ENCODE results near the gene PAQR4.
"Not testable (repeated sequence)": the region's sequence is repeated elsewhere in the genome, so short reads cannot be mapped to it uniquely, and the experiment has no call there.

Gene PAQR4

DNA sequence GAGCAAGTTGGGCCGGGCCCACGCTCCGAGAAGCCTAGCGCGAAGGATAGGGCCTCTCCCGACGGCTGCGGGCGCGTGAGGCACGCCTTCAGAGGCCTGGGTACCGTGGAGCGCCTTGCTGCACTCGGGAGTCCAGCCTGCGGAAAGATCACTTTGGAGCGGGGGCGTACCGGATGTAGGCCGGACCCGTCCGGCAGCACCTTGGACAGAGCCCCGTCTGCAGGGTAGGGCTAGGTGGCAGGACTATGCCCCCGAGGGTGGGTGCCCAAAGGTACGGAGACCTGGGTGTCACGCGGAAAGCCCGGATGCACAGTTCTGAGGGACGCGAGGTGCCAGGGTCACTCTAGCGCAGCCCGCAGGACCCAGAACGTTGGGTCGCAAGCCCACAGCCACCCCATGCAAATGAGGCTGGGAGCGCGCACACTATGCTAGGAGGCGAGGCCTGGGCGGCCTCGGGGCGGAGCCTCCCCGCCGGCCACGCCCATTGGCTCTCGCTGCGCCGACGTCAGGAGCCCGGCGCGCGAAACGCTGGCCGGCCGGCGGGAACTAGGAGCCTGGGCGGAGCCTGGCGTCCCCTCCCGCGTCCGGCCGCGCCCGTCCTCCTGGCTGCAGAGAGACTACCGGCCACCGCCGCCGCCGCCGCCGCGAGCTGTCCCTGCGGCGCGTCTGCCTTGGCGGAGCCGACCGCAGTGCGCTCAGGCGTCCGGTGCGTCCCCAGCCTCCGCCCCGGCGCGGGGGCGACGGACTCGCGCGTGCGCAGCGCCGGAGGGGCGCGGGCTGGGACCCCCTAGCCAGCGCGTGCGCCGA, at the start of gene PAQR4:
Gene PAQR4 (plus strand): TSS at position 611 of the 807 bp plus-strand sequence. CDS start 327 bp downstream, outside the sequence.
- H3K4me3 ChIP-seq (ENCODE audit: low read length) = peak within 1 kb of the TSS; percentile 80
- no peak within 1 kb of the TSS for H3K27ac ChIP-seq (ENCODE audit: low read length)
- peak within 1 kb of the TSS; percentile 67 for H3K9ac ChIP-seq (ENCODE audit: low read length)
- no peaks in the 10 kb centered on the region for H3K9me3 ChIP-seq (ENCODE audit: control insufficient read depth, low read depth, low read length)
- H3K27me3 ChIP-seq (ENCODE audit: control insufficient read depth, insufficient read depth, low read length) = peaks cover 40% of the 10 kb centered on the region
- peaks cover 5% of the 10 kb centered on the region for H3K36me3 ChIP-seq (ENCODE audit: control insufficient read depth, low read depth, low read length)
- peaks cover 6% of the 10 kb centered on the region for H3K4me1 ChIP-seq (ENCODE audit: control insufficient read depth, low read depth, low read length)

DNA sequence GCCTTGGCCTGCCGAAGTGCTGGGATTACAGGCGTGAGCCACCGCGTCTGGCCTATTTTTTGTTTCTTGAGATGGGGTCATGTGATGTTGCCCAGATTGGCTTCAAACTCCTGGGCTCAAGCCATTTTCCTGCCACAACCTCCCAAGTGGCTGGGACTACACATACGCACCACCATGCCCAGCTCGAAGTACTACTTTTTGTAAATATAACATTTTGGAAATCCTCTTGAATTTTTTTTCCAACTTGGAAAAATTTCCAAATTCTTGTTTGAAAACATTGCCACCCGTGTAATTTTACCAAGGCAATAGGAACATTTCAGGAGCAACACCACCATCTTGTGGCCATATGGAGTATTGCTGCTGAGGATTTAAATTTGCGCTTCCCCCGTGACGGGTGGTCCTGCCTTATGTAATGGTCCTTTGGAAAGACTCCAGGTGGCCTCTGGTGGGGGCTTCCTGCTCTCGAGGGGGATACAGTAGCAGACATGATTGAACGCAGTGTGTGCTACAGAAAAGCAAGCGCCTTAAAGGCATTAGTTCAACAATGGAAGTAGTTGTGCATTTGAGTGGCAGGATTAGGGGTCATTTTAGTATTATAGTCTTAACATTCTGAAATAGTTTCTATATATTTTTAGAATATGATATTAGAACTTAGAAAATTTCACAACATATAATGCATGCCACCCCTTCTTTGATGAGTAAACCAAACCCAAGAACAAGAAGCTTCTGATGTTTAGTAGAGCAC, 49.5 kb upstream of the PAQR4 start:
- Histone ChIP-seq H3K4me3 (ENCODE audit: low read length) (no peak overlapping the region), H3K4me1 (ENCODE audit: control insufficient read depth, low read depth, low read length) (no peaks in the 10 kb centered on the region), H3K36me3 (ENCODE audit: control insufficient read depth, low read depth, low read length) (peaks cover 5% of the 10 kb centered on the region), H3K27ac (ENCODE audit: low read length) (no peak overlapping the region), H3K9ac (ENCODE audit: low read length) (no peak overlapping the region), H3K9me3 (ENCODE audit: control insufficient read depth, low read depth, low read length) (no peaks in the 10 kb centered on the region), H3K27me3 (ENCODE audit: control insufficient read depth, insufficient read depth, low read length) (no peaks in the 10 kb centered on the region)

DNA sequence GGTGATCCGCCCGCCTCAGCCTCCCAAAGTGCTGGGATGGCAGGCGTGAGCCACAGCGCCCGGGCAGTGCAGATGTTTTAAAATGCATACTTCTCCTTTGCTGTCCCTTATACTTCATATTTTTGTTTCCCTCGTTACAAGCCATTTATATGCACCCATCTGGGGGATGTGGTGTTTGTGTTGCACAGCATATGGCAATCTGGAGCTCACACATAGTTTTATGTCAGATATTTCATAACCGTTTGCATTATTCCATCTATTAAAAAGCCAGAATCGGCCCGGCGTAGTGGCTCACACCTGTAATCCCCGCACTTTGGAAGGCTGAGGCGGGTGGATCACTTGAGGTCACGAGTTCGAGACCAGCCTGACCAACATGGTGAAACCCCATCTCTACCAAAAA, 45.7 kb upstream of the PAQR4 start:
- Histone ChIP-seq H3K27me3 (ENCODE audit: control insufficient read depth, insufficient read depth, low read length) (peaks cover 12% of the 10 kb centered on the region), H3K4me1 (ENCODE audit: control insufficient read depth, low read depth, low read length) (peaks cover 12% of the 10 kb centered on the region), H3K9me3 (ENCODE audit: control insufficient read depth, low read depth, low read length) (no peaks in the 10 kb centered on the region), H3K27ac (ENCODE audit: low read length) (no peak overlapping the region), H3K36me3 (ENCODE audit: control insufficient read depth, low read depth, low read length) (peaks cover 5% of the 10 kb centered on the region), H3K4me3 (ENCODE audit: low read length) (no peak overlapping the region), H3K9ac (ENCODE audit: low read length) (no peak overlapping the region)

DNA sequence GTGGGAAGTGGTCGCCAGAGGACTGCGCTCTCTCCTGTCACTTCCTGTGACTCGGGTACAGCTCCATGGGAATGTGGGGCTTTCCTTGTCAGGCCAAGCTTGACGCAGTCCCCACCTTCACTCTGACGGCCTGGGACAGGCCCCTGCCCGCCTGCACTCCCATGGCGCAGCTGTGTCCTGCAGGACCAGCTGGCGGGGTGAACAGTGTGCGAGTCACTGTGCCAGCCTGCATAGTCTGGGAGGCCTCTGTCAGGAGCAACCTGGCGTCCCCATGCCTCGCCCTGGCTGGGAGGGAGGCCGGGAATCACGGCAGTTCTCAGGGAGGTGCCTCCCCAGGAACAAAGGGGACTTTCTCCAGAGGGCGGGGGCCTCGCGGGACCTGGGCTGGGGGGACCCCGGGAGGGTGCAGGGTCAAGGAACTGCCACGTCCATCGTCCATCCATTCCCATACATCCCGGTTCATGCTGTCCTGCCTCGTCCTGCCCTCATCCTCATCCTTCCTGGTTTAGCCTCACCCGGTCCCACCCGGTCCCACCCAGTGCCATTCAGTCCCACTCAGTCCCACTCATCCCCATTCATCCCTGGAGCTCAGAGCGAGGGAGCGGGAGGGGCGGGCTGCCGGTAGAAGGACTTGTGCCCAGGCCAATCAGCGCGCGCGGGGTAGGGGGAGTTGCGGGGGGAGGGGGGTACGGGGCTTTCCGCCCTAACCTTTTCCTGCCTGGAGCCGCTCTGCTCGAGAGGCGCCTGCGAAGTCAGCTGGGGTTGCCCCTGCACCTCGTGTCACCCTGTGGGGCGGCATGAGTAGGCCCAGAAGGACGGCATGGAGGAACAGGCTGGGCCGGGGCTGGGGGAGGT, 44.0 kb upstream of the PAQR4 start:
- H3K4me1 ChIP-seq (ENCODE audit: control insufficient read depth, low read depth, low read length) = peaks cover 16% of the 10 kb centered on the region
- peaks cover 5% of the 10 kb centered on the region for H3K36me3 ChIP-seq (ENCODE audit: control insufficient read depth, low read depth, low read length)
- H3K9ac ChIP-seq (ENCODE audit: low read length) = peak overlapping the region; percentile 36
- peaks cover 12% of the 10 kb centered on the region for H3K27me3 ChIP-seq (ENCODE audit: control insufficient read depth, insufficient read depth, low read length)
- no peak overlapping the region for H3K27ac ChIP-seq (ENCODE audit: low read length)
- peak overlapping the region; percentile 44 for H3K4me3 ChIP-seq (ENCODE audit: low read length)
- H3K9me3 ChIP-seq (ENCODE audit: control insufficient read depth, low read depth, low read length) = no peaks in the 10 kb centered on the region

DNA sequence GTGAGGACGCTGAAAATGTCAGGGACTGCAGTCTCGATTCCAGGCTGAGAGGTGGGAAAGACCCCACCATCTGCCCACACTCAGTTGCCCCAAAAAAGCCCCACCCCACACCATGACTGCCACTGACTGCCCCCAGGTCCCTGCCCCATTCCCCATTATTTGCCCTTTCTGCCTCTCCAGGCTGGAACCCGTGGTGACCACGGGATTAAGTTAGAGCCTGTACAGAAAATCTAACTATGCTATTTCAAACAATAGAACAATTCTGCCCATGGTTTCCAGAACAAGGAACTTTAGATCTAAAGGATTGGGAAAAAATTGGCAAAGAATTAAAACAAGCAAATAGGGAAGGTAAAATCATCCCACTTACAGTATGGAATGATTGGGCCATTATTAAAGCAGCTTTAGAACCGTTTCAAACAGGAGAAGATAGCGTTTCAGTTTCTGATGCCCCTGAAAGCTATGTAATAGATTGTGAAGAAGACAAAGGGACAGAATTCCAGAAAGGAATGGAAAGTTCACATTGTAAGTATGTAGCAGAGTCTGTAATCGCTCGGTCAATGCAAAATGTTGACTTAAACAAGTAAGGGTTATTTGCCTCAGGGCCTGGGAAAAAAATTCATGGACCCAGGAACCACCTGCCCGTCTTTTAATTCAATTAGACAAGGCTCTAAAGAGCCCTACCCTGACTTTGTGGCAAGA, 43.0 kb upstream of the PAQR4 start:
- H3K27ac ChIP-seq (ENCODE audit: low read length) = no peak overlapping the region
- peaks cover 12% of the 10 kb centered on the region for H3K27me3 ChIP-seq (ENCODE audit: control insufficient read depth, insufficient read depth, low read length)
- peaks cover 16% of the 10 kb centered on the region for H3K4me1 ChIP-seq (ENCODE audit: control insufficient read depth, low read depth, low read length)
- peak overlapping the region; percentile 36 for H3K9ac ChIP-seq (ENCODE audit: low read length)
- H3K4me3 ChIP-seq (ENCODE audit: low read length) = peak overlapping the region; percentile 44
- H3K9me3 ChIP-seq (ENCODE audit: control insufficient read depth, low read depth, low read length) = no peaks in the 10 kb centered on the region
- peaks cover 5% of the 10 kb centered on the region for H3K36me3 ChIP-seq (ENCODE audit: control insufficient read depth, low read depth, low read length)

DNA sequence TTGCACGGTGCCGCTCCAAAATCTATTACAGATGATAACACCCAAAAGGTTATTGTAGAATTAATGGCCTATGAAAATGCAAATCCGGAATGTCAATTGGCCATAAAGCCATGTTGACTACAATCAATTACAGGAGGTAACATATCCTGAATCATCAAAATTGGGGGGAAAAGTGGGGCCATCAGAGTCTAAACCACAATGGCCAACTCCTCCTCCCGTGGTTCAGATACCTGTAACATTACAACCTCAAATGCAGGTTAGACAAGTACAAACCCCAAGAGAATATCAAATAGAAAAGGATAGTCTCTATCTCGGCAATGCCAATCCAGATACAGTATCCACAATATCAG, 42.5 kb upstream of the PAQR4 start:
- Histone ChIP-seq H3K27ac (ENCODE audit: low read length) (no peak overlapping the region), H3K4me1 (ENCODE audit: control insufficient read depth, low read depth, low read length) (peaks cover 16% of the 10 kb centered on the region), H3K9ac (ENCODE audit: low read length) (no peak overlapping the region), H3K36me3 (ENCODE audit: control insufficient read depth, low read depth, low read length) (peaks cover 5% of the 10 kb centered on the region), H3K27me3 (ENCODE audit: control insufficient read depth, insufficient read depth, low read length) (peaks cover 12% of the 10 kb centered on the region), H3K4me3 (ENCODE audit: low read length) (peak overlapping the region; percentile 28), H3K9me3 (ENCODE audit: control insufficient read depth, low read depth, low read length) (no peaks in the 10 kb centered on the region)

DNA sequence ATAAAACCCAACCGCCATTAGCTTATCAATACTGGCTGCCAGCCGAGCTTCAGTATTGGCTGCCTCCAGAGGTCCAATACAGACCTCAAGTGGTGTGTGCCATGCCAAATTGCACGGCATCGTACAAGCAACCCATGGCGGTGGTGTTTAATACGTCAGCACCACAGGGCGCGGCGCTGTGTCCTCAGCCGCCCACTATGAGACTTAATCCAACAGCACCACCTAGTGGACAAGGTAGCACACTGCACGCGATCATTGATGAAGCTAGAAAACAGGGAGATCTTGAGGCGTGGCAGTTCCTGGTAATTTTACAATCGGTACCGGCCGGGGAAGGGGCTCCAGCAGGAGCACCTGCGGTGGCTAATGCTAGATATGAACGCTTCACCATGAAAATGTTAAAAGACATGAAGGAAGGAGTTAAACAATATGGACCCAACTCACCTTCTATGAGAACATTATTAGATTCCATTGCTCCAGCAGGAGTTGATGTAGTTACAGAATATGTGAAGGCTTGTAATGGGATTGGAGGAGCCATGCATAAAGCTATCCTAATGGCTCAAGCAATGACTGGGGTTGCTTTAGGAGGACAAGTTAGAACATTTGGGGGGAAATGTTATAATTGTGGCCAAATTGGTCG, 42.0 kb upstream of the PAQR4 start:
- peaks cover 12% of the 10 kb centered on the region for H3K27me3 ChIP-seq (ENCODE audit: control insufficient read depth, insufficient read depth, low read length)
- no peak overlapping the region for H3K9ac ChIP-seq (ENCODE audit: low read length)
- no peaks in the 10 kb centered on the region for H3K9me3 ChIP-seq (ENCODE audit: control insufficient read depth, low read depth, low read length)
- H3K4me3 ChIP-seq (ENCODE audit: low read length) = peak overlapping the region; percentile 28
- no peak overlapping the region for H3K27ac ChIP-seq (ENCODE audit: low read length)
- peaks cover 16% of the 10 kb centered on the region for H3K4me1 ChIP-seq (ENCODE audit: control insufficient read depth, low read depth, low read length)
- H3K36me3 ChIP-seq (ENCODE audit: control insufficient read depth, low read depth, low read length) = peaks cover 3% of the 10 kb centered on the region

DNA sequence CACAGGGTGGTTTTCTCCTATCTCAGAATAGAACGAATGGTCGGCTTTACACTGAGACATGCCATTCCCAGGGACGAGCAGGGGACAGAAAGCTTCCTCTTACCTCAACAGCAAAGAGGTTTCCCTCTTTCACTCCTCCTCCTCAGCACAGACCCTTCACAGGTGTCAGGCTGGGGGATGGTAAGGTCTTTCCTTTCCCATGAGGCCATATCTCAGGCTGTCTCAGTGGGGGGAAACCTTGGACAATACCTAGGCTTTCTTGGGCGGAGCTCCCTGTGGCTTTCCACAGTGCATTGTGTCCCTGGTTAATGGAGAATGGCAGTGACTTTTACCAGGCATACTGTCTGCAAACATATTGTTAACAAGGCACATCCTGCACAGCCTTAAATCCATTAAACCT, 41.0 kb upstream of the PAQR4 start:
- H3K27ac ChIP-seq (ENCODE audit: low read length); H3K9ac ChIP-seq (ENCODE audit: low read length); H3K36me3 ChIP-seq (ENCODE audit: control insufficient read depth, low read depth, low read length); H3K4me3 ChIP-seq (ENCODE audit: low read length); H3K9me3 ChIP-seq (ENCODE audit: control insufficient read depth, low read depth, low read length): not testable (repeated sequence)
- H3K4me1 ChIP-seq (ENCODE audit: control insufficient read depth, low read depth, low read length) = peaks cover 16% of the 10 kb centered on the region
- H3K27me3 ChIP-seq (ENCODE audit: control insufficient read depth, insufficient read depth, low read length) = peaks cover 12% of the 10 kb centered on the region

DNA sequence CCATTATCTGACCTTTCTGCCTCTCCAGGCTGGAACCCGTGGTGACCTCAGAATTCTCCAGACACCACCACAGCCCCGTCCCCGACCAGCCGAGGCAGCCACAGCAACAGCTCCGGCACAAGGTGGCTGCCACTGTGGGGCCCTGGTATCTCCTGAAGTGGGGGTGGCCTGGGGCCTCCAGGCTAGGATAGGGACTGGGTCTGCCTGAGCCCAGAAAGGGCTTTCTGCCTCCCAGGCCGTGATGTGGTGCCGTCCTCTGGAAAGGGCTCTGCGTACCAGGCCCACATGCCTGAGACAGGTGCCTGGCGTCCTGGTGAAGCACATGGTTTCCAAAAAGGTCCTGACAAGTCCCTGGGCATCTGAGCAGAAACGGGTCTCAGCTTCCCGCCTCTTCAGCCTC, 40.4 kb upstream of the PAQR4 start:
- no peak overlapping the region for H3K9ac ChIP-seq (ENCODE audit: low read length)
- H3K27me3 ChIP-seq (ENCODE audit: control insufficient read depth, insufficient read depth, low read length) = peaks cover 12% of the 10 kb centered on the region
- H3K4me3 ChIP-seq (ENCODE audit: low read length) = no peak overlapping the region
- no peaks in the 10 kb centered on the region for H3K9me3 ChIP-seq (ENCODE audit: control insufficient read depth, low read depth, low read length)
- H3K36me3 ChIP-seq (ENCODE audit: control insufficient read depth, low read depth, low read length) = no peaks in the 10 kb centered on the region
- peaks cover 16% of the 10 kb centered on the region for H3K4me1 ChIP-seq (ENCODE audit: control insufficient read depth, low read depth, low read length)
- no peak overlapping the region for H3K27ac ChIP-seq (ENCODE audit: low read length)

DNA sequence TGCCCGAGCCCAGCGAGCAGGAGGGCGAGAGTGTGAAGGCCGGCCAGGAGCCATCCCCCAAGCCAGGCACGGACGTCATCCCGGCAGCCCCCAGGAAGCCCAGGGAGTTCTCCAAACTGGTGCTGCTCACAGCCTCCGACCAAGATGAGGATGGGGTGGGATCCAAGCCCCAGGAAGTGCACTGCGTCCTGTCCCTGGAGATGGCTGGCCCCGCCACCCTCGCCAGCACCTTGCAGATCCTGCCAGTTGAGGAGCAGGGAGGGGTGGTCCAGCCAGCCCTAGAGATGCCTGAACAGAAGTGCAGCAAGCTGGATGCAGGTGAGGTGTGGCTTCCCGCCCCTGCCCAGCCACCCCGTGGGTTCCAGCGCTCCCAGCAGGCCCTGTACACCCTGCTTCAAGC, 39.5 kb upstream of the PAQR4 start:
- Histone ChIP-seq H3K27ac (ENCODE audit: low read length) (no peak overlapping the region), H3K9ac (ENCODE audit: low read length) (no peak overlapping the region), H3K9me3 (ENCODE audit: control insufficient read depth, low read depth, low read length) (no peaks in the 10 kb centered on the region), H3K27me3 (ENCODE audit: control insufficient read depth, insufficient read depth, low read length) (peaks cover 12% of the 10 kb centered on the region), H3K4me1 (ENCODE audit: control insufficient read depth, low read depth, low read length) (peaks cover 16% of the 10 kb centered on the region), H3K4me3 (ENCODE audit: low read length) (no peak overlapping the region), H3K36me3 (ENCODE audit: control insufficient read depth, low read depth, low read length) (no peaks in the 10 kb centered on the region)
